Posterior vena cava (tissue), 2 donors: ENCODE results near the gene TPCN2. TPM values are rescaled to one million over a fixed set of nuclear protein-coding genes. Genes with fewer than 3 reads are reported as not detected.
A peak's percentile ranks its signal among the peaks of the same experiment; 100 is the strongest.

Experiments used
- DNase-seq: peaks from one replicate; pipeline ENCODE4 v3.0.0-alpha.2; 2020; ENCODE audit warnings: low spot score
- intact Hi-C, 2 donors: fragments of 100-400 bp; cut with DNase I; formaldehyde crosslinking; loops; one replicate each; pipeline versions ENCODE4 v1.14.1 to v1.14.2; 2022 to 2023
- total RNA-seq, 2 donors: library from RNA; stranded (reverse); fragmentation: NEBNext Ultra II Directional; extraction: Animal tissue kit (Norgen Biotek cat#: 25700); gene quantifications; one replicate each; pipeline ENCODE4 v1.2.1, GENCODE V29; 2021
- donor health status: DM: yes; HTN: yes; CAD: no.
- donor health status: DM: yes; HTN: yes; CAD: no.

TPCN2 gene
- total RNA-seq, 2 donors from 2014 or later = 24.8 to 25.4 TPM

GRCh38 chr11:69008737-69009440 is 39.8 kb upstream of the TPCN2 start:
- peak; percentile 96 for DNase-seq
- intact Hi-C loops = loop anchor here in 1 of 2 donors (2.0 kb wide), 1 partner anchor 40 kb away; the partner anchor contains the start of gene TPCN2

DNA sequence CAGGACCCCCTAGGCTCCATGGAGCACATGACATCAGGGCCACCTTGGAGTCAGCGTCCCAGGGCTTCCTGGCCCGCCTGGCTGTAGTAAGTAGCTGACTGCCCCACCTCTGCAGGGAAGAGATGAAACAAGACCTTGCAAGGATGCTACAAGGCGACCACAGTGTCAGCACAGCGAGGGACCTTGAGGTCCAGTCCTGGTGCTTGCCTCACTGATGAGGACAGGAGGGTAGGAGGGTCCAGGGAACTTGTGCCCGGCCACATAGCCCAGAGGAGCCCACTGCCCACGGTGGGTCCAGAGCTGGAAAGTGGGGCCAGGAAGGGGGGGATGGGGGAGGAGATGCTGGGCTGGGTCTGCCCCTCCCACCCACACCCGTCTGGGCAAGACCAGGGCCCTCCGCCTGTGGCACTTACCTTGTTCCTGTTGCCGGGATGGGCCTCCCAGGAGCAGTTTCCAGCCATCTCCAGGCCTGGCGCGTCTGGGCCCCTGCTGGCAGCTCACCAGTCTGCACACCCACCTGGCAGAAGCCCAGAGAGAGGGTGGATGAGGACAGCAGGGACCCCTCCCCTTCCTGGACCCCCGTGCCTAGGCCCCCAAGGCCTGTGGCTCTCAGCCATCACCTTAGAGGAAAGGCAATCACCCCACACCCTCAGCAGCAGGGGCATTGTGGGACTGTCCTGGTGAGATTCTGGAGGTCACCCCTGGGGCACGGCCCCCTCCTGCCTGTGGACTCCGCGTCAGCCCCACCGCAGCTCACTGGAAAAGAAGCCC is 39.1 kb upstream of the TPCN2 start:
- intact Hi-C loops = loop anchor here (2.0 to 10.0 kb wide), 4 partner anchors 39 to 1885 kb away; partner anchors contain the start of gene TPCN2 (in 1 of the 2)
- DNase-seq = peak; percentile 80

DNA sequence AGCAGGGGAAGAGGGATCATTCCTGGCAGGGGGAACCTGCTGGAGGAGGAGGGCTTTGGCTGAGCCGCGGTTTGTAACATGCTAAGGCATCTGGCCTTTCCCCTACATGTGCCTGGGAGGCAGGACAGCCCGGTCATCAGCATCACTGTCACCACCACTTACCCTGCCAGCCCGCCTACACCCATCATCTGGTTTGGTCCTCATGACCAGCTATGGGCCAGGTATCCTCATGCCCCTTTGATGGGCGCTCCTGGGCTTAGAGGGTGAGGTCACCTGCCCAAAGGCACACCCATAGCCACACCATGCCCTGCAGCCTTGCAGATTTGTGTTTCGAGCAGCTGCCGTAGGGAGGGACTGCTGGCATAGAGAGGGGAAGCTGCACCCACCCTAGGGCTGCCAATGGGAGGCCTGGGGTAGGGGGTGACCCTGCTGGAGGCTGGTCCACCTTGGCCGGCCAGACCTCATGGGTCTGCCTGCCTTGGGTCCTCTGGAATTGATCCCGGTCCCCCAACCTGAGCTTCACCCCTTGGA is 38.3 kb upstream of the TPCN2 start:
- peak; percentile 83 for DNase-seq
- intact Hi-C loops = loop anchor here (5.0 to 10.0 kb wide), 3 partner anchors 74 to 1884 kb away; no protein-coding TSS in a partner anchor

DNA sequence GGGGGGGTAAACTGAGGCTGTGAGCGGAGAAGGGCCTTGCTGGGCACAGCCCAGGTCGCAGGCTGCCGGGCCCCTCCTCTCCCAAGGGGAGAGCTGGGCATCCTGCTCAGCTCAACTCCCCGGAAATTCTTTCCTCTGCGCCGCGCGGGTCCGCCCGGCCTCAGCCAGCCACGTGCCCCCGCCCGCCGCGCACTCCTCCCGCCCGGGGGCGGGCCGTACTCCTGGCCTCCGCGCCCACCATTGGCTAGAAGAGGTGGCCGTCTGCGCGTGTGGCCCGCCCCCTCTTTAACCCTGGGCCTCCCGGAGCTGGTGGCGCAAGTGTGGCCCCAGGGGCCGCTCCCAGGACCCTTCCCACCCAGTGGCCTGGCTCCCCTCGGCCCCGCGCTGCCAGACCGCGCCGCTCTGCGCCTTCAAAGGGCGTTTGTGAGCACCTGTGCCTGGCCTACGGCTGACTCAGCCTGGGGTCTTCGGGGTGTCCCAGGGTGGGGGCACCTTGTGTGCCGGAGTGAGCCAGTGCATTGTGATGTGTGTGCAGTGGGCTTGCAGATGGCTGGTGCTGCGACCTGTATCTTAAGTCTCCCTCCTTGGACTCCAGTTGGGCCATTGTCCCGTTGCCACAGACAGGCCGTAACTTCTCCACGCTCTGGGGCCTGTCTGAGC is 37.6 kb upstream of the TPCN2 start:
- intact Hi-C loops = loop anchor here (5.0 to 10.0 kb wide), 3 partner anchors 74 to 1884 kb away; no protein-coding TSS in a partner anchor
- peak; percentile 93 for DNase-seq

- no peak for DNase-seq
- intact Hi-C loops = loop anchor here (2.0 to 10.0 kb wide), 4 partner anchors 39 to 1883 kb away; no protein-coding TSS in a partner anchor
Observed at GRCh38 chr11:69011624-69012091, 37.1 kb upstream of the TPCN2 start.

DNA sequence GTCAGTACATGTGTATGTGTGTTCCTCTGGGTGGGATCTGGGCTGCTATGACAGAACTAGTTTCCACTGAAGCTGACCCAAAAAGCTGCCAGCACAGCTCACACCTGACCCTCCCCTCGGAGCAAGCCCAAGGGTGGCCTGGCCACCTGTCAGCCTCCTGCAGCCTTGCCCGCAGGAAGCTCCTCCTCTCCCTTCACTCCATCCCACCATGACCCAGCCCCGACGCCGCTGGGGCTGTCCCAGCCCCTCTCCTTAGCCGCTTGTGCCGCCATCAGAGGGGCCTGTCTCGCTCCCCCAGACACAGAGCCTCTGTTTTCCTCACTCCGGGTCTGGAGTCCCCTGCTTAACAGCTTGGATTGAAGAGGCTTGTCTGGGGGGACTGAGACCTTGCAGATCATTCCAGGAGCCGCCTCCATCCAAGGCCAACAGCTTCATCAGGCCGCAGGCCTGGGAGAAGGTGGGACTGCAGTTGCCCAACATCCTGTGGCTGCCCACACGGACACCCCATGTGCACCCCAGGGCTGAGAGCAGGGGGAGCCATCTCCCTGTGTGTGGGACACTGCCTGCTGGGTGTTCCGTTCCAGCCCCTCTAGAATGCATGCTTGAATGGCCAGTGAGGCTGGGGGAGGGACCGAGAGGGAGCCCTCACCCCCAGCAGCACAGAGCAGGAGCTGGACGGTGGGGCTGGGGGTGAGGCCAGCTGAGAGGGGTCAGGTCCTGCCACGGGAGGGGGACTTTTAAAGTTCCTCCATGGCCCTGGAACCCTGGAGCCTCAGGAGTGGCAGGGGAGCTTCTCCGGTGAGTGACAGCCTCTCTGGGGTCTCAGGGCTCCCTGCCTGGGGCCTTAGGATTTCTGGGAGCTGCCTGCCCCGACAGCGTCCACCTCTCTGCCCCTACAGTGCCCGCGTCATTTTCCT is 36.4 kb upstream of the TPCN2 start:
- peak; percentile 60 for DNase-seq
- intact Hi-C loops = loop anchor here (2.0 to 10.0 kb wide), 4 partner anchors 38 to 1882 kb away; no protein-coding TSS in a partner anchor

DNA sequence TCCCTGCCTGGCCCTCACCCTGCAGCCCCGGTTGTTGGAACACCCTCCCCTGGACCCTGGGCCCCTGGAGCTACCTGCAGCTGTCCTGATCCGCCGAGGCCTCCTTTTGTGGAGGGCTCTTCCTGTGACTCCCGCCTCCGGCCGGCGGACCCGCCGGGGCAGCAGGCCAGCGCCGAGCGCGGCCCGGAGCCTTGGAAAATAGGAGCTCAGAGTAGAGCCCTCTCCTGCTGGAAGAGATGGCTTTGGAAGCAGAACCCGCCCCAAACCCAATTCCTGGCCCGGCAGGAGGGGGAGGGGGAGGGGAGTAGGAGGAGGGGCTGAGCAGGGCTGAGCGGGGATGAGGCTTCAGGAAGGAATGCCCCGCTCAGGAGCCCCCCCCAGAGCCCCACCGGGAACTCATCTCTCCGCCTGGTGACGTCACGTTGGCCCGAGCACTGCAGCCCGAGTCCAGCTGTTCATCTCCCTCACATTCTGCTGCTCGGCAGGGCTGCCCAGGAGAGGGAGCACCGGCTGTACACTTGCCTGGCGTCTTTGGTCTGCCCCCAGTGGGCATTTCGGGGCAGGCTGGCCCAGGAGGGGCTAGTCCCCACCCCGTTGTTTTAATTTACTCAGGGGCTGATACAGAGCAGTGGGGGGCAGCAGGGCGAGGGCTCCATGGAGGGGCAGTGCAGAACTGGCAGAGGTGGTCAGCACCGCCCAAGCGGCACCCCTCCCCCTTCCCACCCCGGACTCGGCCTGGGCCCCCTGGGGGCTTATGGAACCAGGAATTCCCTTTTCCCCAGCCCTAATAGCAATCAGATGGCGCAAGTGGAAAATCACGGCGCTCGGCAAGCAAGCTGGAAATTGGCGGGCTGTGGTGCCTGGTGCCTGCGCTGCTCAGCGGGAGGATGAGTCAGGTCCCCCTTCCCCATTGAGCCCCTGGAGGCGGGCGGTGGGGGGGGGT is 35.5 kb upstream of the TPCN2 start, which contains the start of gene MRGPRF:
MRGPRF (minus strand) TSS at position 238 of the 943 bp plus-strand sequence. CDS start 3,345 bp downstream, outside the sequence.
- DNase-seq = peak; percentile 98
- intact Hi-C loops = loop anchor here (2.0 to 10.0 kb wide), 4 partner anchors 38 to 1882 kb away; no protein-coding TSS in a partner anchor

GRCh38 chr11:69014084-69014851 is 34.5 kb upstream of the TPCN2 start:
- no peak for DNase-seq
- intact Hi-C loops = loop anchor here (5.0 to 10.0 kb wide), 3 partner anchors 71 to 1881 kb away; no protein-coding TSS in a partner anchor

DNA sequence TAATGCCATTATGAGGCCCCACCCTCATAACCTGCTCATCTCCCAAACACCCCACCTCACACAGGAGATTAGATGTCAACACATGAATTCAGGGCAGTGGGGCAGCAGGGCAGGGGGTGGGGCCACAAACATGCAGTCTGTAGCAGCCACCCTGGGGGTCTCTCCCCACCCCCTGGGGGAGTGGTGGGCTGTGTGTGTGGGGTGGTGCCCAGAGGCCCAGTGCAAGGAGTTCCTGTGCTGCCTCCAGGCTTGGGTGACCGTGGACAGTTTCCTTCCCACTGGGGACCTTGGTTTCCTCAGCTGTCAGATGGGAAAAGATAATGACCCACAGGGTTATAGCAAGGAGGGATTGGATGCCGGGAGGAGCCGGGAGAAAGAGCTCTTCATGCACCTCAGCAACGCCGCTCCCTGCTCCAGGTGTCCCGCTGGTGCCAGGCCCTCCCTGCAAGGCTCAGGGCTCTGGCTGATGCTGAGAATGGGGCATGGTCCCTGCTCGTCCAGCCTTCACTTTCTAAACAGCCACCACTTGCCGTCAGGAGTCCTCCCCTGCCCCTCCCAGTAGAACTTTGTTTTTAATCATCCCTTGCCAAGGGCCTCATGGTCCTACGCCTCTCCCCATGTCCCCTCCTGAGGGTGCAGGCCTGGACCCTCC is 33.7 kb upstream of the TPCN2 start:
- intact Hi-C loops = loop anchor here (5.0 to 10.0 kb wide), 3 partner anchors 70 to 1880 kb away; no protein-coding TSS in a partner anchor
- no peak for DNase-seq

GRCh38 chr11:69017951-69018350 is 30.8 kb upstream of the TPCN2 start:
- intact Hi-C loops = loop anchor here in 1 of 2 donors (10.0 kb wide), 2 partner anchors 67 to 1877 kb away; no protein-coding TSS in a partner anchor
- no peak for DNase-seq

- intact Hi-C loops = loop anchor here in 1 of 2 donors (10.0 kb wide), 2 partner anchors 66 to 1876 kb away; no protein-coding TSS in a partner anchor
- DNase-seq = peak; percentile 87
Observed at GRCh38 chr11:69018924-69019323, 29.8 kb upstream of the TPCN2 start.

DNA sequence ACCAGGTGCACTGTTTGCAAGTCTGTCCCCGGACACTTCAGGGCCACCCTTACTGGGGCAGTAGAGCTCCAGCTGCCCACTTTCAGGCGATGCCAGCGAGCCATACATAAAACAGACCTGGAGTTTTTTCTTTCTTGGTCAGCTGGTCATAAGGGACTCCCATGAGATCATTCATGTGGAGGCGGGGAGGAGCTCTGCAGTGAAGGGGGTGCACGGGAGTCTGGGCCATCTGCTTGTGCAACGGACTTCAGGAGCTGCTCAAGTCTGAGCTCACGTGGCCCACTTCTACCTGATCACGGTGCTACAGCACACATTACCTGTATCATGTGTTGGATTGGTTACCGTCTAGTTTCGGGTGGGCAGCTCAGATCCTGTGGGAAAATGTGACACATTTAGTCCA is 26.5 kb upstream of the TPCN2 start:
- no peak for DNase-seq
- intact Hi-C loops = no loop called here

- no peak for DNase-seq
- intact Hi-C loops = no loop called here
Observed at GRCh38 chr11:69024509-69024908, 24.2 kb upstream of the TPCN2 start.

DNA sequence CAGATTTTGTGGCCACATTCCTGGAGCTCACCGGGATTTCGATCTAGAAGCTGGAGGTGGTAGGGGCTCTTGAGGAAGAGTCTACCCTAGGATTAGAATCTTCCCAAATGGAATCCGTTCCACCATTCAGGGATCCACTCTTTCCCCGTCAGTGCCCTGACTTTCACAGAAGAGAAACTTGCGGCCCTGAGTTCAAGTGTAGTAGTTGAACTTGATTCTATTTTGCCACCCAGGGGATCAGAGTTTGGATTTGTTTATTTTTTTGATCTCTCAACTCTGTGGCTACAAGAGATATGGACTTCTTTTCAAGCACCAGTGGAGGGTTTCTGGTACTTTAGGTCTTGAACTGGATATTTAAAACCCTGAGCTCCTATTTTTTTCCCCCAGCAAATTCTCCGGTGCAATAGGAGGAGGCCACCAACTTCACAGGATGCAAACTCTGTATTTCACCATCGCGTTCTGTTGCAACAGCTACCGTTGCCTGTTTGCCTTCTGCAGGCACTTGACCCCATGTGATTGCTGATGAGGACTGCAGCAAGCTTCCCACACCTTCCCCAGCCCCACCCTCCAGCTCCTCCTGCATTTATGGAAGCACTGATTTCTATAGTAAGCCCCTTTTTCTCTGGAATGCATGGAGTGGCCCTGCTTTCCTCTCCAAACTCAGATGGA is 20.9 kb upstream of the TPCN2 start:
- intact Hi-C loops = no loop called here
- DNase-seq = no peak

GRCh38 chr11:69030301-69030700 is 18.4 kb upstream of the TPCN2 start:
- intact Hi-C loops = no loop called here
- no peak for DNase-seq
